ENCODE measurements around the gene QRICH1. TPM values are rescaled to one million over a fixed set of nuclear protein-coding genes. Genes with fewer than 3 reads are reported as not detected.

Gene QRICH1
- total and polyA plus RNA-seq, 2 of the 13 experiments (the other 11 are each of a cell fraction or from before 2014, with no cell fraction given), result 52.6 to 102 TPM

DNA sequence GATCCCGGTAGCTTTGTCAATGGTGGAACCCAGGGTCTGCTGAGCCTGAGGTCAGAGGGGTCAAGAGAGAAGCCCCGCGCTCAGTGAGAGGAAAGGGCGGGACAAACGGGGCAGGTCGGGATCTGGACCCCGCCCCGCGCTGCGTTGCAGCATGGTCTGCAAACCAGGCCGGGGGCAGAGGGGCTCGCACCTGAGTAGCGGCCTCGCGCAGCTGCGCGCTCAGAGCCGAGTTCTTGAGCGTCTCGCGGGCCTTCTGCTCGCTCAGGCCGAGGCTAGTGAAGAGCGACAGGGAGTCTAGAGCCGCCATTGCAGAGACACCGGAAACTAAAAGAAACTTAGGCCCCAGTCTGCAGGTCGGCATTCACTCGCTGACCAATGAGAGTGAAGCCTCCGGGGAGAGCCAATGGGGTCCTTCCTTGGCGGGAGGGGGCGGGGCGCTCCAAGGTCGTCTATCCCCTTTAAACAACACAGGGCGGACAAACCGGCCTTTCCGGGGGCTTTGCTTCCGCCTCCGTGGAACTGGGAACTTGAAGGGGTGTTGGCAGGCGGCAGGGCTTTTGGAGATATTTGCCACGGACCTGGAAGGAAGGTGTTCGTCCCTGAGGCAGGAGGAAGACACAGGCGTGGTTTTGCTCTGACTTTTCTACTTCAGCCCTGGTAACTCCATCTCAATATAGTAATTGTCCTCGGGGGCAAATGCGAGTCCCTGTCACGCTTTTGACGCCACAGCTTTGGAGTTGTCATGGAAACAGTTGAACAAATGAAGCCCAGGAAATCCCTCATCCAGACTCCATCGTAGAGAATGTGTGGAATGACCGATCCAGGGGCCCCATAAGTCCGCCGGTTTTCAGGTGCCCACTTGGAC is 10.8 kb upstream of the QRICH1 start, which contains the start of gene QARS1 (continued):
- TF ChIP-seq, protein P1, sequence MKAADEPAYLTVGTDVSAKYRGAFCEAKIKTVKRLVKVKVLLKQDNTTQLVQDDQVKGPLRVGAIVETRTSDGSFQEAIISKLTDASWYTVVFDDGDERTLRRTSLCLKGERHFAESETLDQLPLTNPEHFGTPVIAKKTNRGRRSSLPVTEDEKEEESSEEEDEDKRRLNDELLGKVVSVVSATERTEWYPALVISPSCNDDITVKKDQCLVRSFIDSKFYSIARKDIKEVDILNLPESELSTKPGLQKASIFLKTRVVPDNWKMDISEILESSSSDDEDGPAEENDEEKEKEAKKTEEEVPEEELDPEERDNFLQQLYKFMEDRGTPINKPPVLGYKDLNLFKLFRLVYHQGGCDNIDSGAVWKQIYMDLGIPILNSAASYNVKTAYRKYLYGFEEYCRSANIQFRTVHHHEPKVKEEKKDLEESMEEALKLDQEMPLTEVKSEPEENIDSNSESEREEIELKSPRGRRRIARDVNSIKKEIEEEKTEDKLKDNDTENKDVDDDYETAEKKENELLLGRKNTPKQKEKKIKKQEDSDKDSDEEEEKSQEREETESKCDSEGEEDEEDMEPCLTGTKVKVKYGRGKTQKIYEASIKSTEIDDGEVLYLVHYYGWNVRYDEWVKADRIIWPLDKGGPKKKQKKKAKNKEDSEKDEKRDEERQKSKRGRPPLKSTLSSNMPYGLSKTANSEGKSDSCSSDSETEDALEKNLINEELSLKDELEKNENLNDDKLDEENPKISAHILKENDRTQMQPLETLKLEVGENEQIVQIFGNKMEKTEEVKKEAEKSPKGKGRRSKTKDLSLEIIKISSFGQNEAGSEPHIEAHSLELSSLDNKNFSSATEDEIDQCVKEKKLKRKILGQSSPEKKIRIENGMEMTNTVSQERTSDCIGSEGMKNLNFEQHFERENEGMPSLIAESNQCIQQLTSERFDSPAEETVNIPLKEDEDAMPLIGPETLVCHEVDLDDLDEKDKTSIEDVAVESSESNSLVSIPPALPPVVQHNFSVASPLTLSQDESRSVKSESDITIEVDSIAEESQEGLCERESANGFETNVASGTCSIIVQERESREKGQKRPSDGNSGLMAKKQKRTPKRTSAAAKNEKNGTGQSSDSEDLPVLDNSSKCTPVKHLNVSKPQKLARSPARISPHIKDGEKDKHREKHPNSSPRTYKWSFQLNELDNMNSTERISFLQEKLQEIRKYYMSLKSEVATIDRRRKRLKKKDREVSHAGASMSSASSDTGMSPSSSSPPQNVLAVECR (CRISPR knock-in tag; IDR thresholded peaks at IDR 0.05; ENCODE audit: borderline replicate concordance), result peak; percentile 95
- TF ChIP-seq ZKSCAN8 (CRISPR knock-in tag; IDR thresholded peaks at IDR 0.05; ENCODE audit: borderline replicate concordance), result no peak
- TF ChIP-seq, protein P2, sequence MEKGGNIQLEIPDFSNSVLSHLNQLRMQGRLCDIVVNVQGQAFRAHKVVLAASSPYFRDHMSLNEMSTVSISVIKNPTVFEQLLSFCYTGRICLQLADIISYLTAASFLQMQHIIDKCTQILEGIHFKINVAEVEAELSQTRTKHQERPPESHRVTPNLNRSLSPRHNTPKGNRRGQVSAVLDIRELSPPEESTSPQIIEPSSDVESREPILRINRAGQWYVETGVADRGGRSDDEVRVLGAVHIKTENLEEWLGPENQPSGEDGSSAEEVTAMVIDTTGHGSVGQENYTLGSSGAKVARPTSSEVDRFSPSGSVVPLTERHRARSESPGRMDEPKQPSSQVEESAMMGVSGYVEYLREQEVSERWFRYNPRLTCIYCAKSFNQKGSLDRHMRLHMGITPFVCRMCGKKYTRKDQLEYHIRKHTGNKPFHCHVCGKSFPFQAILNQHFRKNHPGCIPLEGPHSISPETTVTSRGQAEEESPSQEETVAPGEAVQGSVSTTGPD (CRISPR knock-in tag; IDR thresholded peaks at IDR 0.05), result no peak
- TF ChIP-seq NFYB (CRISPR knock-in tag; IDR thresholded peaks at IDR 0.05), result peak; percentile 85
- TF ChIP-seq NFIC (IDR thresholded peaks at IDR 0.05; ENCODE audit: low read length), result no peak
- no peak for TF ChIP-seq MAZ (IDR thresholded peaks at IDR 0.05; ENCODE audit: borderline replicate concordance, low read depth, low read length)
- 0 out of 2 replicates have a peak, but pooled peaks have one; percentile 77 for TF ChIP-seq MAZ (CRISPR knock-in tag; IDR thresholded peaks at IDR 0.05; ENCODE audit: low read depth)
- no peak; the same call in none of the 2 replicates for TF ChIP-seq SP5 (CRISPR knock-in tag; IDR thresholded peaks at IDR 0.05; ENCODE audit: borderline replicate concordance, low read depth)
- TF ChIP-seq, protein P3, sequence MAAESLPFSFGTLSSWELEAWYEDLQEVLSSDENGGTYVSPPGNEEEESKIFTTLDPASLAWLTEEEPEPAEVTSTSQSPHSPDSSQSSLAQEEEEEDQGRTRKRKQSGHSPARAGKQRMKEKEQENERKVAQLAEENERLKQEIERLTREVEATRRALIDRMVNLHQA (CRISPR knock-in tag; IDR thresholded peaks at IDR 0.05), result no peak
- TF ChIP-seq, protein P4, sequence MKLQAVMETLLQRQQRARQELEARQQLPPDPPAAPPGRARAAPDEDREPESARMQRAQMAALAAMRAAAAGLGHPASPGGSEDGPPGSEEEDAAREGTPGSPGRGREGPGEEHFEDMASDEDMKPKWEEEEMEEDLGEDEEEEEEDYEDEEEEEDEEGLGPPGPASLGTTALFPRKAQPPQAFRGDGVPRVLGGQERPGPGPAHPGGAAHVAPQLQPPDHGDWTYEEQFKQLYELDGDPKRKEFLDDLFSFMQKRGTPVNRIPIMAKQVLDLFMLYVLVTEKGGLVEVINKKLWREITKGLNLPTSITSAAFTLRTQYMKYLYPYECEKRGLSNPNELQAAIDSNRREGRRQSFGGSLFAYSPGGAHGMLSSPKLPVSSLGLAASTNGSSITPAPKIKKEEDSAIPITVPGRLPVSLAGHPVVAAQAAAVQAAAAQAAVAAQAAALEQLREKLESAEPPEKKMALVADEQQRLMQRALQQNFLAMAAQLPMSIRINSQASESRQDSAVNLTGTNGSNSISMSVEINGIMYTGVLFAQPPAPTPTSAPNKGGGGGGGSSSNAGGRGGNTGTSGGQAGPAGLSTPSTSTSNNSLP (IDR thresholded peaks at IDR 0.05; ENCODE audit: low read depth, low read length), result no peak
- peak; percentile 60; the same call in 1 of the 2 replicates for TF ChIP-seq DR1 (CRISPR knock-in tag; IDR thresholded peaks at IDR 0.05)
- 0 out of 2 replicates have a peak, but pooled peaks have one; percentile 66 for TF ChIP-seq HINFP (CRISPR knock-in tag; IDR thresholded peaks at IDR 0.05; ENCODE audit: low read depth)
- TF ChIP-seq ZNF577 (CRISPR knock-in tag; IDR thresholded peaks at IDR 0.05; ENCODE audit: borderline replicate concordance, low read depth), result no peak
- TF ChIP-seq FOXC1 (CRISPR knock-in tag; IDR thresholded peaks at IDR 0.05; ENCODE audit: borderline replicate concordance), result peak; percentile 94
- no peak for TF ChIP-seq REL (CRISPR knock-in tag; conservative IDR thresholded peaks at IDR 0.05)
- no peak for TF ChIP-seq FOXP1 (IDR thresholded peaks at IDR 0.05)
- no peak for TF ChIP-seq FOXP1 (CRISPR knock-in tag; IDR thresholded peaks at IDR 0.05)
- TF ChIP-seq, protein P5, sequence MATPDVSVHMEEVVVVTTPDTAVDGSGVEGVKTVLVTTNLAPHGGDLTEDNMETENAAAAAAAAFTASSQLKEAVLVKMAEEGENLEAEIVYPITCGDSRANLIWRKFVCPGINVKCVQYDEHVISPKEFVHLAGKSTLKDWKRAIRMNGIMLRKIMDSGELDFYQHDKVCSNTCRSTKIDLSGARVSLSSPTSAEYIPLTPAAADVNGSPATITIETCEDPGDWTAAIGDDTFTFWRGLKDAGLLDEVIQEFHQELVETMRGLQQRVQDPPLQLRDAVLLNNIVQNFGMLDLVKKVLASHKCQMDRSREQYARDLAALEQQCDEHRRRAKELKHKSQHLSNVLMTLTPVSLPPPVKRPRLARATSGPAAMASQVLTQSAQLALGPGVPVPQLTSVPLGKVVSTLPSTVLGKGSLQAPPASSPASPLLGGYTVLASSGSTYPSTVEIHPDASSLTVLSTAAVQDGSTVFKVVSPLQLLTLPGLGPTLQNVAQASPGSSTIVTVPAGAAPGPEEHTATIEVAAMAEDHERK (CRISPR knock-in tag; IDR thresholded peaks at IDR 0.05; ENCODE audit: low read depth), result no peak

Data from HepG2 (cell line).